ENCODE data around the gene IZUMO3.

- TF ChIP-seq REST (IDR thresholded peaks at IDR 0.05; ENCODE audit: insufficient read depth in 1 of 2, low read depth in 2 of 2, low read length in 1 of 2): no peak
- TF ChIP-seq, protein P1, sequence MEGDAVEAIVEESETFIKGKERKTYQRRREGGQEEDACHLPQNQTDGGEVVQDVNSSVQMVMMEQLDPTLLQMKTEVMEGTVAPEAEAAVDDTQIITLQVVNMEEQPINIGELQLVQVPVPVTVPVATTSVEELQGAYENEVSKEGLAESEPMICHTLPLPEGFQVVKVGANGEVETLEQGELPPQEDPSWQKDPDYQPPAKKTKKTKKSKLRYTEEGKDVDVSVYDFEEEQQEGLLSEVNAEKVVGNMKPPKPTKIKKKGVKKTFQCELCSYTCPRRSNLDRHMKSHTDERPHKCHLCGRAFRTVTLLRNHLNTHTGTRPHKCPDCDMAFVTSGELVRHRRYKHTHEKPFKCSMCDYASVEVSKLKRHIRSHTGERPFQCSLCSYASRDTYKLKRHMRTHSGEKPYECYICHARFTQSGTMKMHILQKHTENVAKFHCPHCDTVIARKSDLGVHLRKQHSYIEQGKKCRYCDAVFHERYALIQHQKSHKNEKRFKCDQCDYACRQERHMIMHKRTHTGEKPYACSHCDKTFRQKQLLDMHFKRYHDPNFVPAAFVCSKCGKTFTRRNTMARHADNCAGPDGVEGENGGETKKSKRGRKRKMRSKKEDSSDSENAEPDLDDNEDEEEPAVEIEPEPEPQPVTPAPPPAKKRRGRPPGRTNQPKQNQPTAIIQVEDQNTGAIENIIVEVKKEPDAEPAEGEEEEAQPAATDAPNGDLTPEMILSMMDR (IDR thresholded peaks at IDR 0.05): no peak
- no peak for TF ChIP-seq POLR2AphosphoS5 (IDR thresholded peaks at IDR 0.05; ENCODE audit: low read depth, low read length)
- TF ChIP-seq TCF7L2 (IDR thresholded peaks at IDR 0.05; ENCODE audit: low read depth, low read length): no peak
Measured at GRCh38 chr9:24545847-24546522, at the start of gene IZUMO3.

Data from Panc1 (cell line).